Hematopoietic multipotent progenitor cell treated with erythropoietin and hydrocortisone succinate and interleukin-3 and kit ligand, for 4 days (in vitro differentiated cells): ENCODE results near the gene AHCTF1.

Experiments
- DNase-seq: peaks from one replicate; pipeline ENCODE4 v3.0.0-alpha.2; 2015

Gene AHCTF1

GRCh38 chr1:246798606-246799496 lies 132.9 kb downstream of the AHCTF1 start:
- DNase-seq = no peak

GRCh38 chr1:246798107-246798506 lies 133.6 kb downstream of the AHCTF1 start:
- no peak for DNase-seq

- no peak for DNase-seq
Observed at GRCh38 chr1:246797597-246797996, 134.2 kb downstream of the AHCTF1 start.

DNA sequence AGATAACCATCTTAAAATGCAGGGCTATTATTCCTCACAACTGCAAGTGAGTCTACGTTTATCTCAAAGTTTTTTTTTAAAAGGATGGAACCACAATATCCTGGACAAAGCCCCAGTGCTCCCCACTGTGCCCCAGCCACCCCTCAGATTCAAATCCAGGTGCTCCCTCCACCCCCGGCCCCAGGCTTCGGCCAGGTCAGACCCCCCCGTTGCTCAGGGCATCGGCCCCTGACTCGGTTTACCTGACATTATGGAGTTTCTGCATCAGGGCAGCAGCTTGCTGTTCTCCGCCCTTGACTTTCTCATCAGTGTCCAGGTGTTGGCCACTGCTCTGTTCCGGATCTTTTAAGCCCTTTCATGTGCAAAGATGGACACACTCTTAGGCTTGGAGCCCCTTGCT lies 134.6 kb downstream of the AHCTF1 start:
- DNase-seq = no peak

- no peak for DNase-seq
Observed at GRCh38 chr1:246795906-246796694, 135.6 kb downstream of the AHCTF1 start.

- DNase-seq = peak; percentile 64
Observed at GRCh38 chr1:246794828-246795671, 136.7 kb downstream of the AHCTF1 start.

DNA sequence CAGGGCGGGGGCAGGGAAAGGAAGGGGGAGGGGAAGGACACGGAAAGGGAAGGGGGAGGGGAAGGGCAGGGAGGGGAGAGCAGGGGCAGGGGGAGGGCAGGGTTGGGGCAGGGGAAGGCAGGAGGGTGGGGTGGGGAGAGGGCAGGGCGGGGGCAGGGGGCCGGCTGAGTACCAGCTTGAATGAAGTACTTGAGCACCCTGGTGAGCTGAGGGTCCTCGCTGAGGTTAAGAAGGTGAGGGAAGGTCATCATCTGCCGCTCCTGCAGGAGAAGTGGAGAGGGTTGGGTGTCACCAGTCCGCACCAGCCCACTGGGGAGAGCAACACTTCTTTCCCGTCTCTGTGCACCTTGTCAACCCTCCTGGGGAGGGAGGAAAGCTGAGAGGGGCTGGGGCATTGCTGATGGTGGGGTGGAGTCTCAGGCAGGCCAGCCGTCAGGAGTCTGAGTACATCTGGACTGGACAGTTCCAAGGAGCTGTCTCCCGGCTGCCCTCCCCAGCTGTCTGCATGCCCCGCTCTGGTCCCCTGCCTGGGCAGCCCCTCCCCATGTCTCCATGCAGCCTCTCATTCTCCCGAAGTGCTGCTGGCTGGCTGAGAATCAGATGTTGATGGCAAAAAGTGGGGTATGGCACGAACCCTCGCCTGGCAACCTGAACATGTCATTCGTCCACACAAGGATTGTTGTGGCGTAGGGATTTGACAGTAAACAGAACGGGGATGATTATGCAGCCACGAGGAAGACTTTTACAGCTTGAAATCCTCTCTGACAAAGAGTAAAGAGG lies 137.5 kb downstream of the AHCTF1 start:
- DNase-seq = no peak

GRCh38 chr1:246793356-246793896 lies 138.3 kb downstream of the AHCTF1 start:
- DNase-seq = no peak

DNA sequence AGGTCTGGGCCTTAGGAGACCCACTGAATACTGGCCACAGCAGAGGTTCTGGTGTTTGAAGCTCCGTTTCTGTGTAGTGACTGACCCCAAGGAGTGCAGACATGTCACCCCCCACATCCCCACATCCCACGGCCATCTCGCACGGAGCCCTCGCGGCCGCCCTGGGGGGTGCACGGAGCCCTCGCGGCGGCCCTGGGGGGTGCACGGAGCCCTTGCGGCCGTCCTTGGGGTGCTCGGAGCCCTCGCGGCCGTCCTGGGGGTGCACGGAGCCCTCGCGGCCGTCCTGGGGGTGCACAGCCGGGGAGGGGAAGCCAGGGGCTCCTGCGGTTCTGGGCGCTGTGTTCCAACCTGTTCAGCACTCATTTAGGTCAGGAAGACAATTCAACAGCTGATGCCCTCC lies 139.1 kb downstream of the AHCTF1 start:
- DNase-seq = no peak

DNA sequence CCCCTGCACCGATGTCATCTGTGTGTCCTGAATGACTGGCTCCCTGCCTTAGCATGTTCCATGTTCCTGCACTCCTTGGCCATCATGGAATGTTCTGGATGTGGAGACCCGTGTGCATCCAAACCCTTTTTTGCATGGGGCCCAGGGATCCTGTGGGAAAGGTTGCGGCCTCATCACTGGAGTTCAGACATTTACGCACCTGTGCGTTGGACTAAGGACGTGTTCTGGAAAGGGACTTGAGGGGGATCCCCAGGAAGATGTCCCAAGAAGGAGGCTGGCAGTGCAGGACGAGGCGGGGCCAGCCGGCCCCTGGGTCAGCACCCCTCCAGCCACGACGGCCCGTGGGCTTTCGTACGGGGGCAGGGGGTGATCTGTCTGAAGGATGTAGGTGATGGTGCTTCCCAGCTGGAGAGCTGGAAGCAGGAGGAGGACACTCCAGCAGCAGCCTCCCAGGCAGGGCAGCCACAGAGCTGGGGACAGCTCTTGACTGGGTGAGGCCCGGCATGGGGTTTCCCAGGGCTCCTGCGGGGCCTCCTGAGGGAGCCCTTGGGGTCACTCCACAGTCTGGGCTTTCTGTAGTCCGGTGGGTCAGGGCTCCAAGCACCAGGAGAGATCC lies 140.3 kb downstream of the AHCTF1 start:
- no peak for DNase-seq

- DNase-seq = no peak
Observed at GRCh38 chr1:246790833-246791232, 140.9 kb downstream of the AHCTF1 start.

DNA sequence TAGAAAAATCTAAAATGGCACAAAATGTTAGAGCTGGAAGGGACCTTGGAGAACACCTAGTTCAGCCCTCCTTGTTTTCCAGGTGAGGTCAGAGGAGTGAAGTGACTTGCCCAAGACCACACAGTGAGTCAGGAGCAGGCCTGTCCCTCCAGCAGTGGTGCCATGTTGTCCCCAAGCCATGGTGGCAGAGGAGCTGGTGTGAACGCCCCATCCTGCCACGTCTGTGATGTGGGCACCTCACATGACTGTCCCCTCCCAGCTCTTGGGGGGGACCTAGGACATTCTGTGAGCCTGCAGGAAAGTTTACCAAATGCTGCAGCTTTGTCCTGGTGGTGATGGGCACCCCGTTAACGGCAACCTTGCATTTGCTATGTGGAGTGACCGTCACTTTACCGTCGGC lies 141.4 kb downstream of the AHCTF1 start:
- DNase-seq = no peak

GRCh38 chr1:246789454-246790339 lies 142.1 kb downstream of the AHCTF1 start:
- no peak for DNase-seq
